Epithelial cell of proximal tubule (primary cell): ENCODE results near the gene WDR45B. TPM values are rescaled to one million over a fixed set of nuclear protein-coding genes. Genes with fewer than 3 reads are reported as not detected.

Experiments used
- DNase-seq: peaks from one replicate; pipeline ENCODE4 v3.0.0-alpha.2; 2011; ENCODE audit warnings: low read depth
- H3K4me3 ChIP-seq: 2 replicates; pipeline ENCODE4 v1.5.1; 2011; ENCODE audit warnings: low read depth, mild to moderate bottlenecking, low read length
- total RNA-seq: library from RNA; depleted of rRNA; stranded (reverse); fragments of >200 nt; gene quantifications from 2 replicates; pipeline ENCODE4 v1.2.3, GENCODE V29; 2015
- TF ChIP-seq, protein P1 (sequence below): conservative IDR thresholded peaks from 2 replicates; pipeline ENCODE4 v1.5.1; 2012; ENCODE audit warnings: low read depth, mild to moderate bottlenecking, low read length

WDR45B gene
- total RNA-seq, 1 donor from 2014 or later = 81.3 TPM

DNA sequence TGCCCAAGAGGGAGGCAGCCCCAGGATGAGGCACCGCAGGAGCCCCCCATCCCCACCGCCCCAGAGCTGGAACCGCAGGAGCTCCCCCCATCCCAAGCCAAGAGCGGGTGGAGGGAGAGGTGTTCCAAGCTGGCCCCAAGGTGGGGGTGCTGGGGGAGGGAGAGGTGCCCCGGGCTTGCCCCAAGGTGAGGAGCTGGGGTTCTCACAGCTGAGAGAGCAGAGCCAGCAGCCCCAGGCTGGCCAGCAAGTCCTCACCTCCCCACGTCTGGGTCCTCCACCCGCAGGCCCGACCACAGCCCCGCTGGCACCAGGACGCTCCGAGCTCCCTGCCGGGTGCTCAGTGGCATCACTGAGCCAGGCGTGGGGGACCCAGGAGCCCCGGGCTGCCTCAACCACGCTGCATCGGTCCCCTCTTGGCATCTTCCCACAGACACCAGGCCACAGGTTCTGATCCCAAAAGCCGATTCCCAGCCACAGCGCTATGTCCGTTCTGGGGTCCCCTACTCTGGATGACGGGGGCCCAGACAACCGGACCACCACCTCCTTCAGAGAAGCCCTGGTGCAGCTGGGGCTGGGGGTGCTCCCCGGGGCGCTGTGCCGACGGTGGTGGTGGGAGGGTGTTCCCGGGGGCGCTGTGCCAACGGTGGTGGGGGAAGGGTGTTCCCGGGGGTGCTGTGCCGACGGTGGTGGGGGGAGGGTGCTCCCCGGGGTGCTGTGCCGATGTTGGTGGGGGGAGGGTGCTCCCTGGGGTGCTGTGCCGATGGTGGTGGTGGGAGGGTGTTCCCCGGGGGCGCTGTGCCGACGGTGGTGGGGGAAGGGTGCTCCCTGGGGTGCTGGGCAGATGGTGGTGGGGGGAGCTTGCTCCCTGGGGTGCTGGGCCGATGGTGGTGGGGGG, 15.4 kb upstream of the WDR45B start:
- H3K4me3 ChIP-seq = no peak overlapping the region
- no peak for DNase-seq
- TF ChIP-seq, protein P1, sequence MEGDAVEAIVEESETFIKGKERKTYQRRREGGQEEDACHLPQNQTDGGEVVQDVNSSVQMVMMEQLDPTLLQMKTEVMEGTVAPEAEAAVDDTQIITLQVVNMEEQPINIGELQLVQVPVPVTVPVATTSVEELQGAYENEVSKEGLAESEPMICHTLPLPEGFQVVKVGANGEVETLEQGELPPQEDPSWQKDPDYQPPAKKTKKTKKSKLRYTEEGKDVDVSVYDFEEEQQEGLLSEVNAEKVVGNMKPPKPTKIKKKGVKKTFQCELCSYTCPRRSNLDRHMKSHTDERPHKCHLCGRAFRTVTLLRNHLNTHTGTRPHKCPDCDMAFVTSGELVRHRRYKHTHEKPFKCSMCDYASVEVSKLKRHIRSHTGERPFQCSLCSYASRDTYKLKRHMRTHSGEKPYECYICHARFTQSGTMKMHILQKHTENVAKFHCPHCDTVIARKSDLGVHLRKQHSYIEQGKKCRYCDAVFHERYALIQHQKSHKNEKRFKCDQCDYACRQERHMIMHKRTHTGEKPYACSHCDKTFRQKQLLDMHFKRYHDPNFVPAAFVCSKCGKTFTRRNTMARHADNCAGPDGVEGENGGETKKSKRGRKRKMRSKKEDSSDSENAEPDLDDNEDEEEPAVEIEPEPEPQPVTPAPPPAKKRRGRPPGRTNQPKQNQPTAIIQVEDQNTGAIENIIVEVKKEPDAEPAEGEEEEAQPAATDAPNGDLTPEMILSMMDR = no peak

DNA sequence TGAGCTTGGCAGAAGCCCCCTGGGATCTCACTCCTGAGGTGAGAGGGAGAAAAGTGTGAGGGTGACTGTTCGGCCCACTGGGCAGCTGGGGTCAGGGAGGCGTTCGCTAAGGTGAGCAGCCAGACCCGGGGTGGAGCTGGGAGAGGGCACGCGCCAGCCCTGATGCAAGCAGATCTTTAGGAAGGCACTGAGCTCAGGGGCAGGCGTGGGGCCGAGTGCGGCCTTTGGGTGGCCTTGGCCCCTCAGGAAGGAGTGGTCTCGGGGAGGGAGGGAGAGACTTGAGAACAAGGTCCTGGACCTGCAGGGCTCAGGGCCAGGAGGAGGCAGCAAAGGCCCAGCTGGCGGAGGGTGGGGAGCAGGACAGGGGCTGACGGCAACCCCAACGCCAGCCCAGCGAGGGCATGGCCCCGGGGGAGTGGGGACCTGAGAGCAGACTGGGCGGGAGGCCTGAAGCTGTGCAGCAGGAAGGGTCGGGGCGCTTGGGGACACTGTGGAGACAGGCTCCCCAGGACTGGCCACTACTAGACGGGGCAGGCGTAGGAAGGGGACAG, 14.5 kb upstream of the WDR45B start:
- TF ChIP-seq, protein P1 = no peak
- no peak overlapping the region for H3K4me3 ChIP-seq
- DNase-seq = no peak

DNA sequence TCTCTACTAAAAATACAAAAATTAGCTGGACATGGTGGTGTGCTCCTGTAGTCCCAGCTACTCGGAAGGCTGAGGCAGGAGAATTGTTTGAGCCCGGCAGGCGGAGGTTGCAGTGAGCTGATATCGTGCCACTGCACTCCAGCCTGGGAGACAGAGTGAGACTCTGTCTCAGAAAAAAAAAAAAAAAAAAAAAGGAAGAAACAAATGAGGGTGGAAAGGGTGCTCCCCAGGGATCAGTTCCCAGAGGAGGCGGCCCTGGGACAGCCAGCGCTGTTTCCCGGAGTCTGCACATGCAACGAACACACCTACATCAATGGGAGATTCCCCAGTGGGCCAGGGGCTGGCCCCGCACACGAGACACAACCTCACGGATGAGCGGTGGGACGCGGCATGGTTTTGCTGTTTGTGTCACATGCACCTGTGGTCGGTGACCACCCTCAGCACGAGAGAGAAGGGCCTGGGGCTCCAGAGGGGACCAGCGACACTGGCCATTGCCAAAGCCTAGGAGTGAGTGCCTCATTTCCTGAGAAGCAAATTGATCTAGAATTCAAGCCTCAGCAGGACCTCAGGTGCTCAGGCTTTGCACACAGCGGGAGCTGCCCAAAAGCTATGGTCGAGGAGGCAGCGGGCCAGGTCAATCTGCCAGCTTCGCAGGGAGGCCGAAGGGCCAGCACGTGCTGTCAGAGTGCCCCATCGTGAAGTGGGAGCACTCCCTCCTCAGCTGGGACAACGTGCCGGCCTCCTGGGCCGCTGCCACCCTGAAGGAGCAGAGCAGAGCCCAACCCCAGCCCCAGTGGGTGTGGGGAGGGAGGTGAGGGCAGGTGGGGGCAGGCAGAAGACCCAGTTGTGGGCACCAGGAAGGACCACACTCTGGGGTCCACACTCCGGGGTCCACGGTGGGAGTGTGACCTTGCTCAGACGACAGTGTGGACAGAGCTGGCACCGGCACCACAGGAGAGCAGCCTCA, 13.8 kb upstream of the WDR45B start:
- no peak for DNase-seq
- no peak overlapping the region for H3K4me3 ChIP-seq
- TF ChIP-seq, protein P1 = no peak

DNA sequence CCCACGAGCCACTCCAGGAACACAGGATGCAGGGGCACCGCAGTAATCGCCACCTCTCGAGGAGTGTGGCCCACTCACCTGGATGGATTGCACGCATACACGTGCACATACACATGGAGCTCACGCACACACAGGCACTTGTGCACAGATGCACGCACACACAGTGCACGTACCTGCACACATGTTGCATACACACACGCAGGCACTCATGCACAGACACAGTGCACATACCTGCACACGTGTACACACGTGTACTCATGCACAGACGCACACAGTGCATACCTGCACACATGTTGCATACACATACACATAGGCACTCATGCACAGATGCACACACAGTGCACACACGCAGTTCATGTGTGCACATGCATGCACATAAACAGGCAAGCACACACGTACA, 11.6 kb upstream of the WDR45B start:
- TF ChIP-seq, protein P1 = no peak

DNA sequence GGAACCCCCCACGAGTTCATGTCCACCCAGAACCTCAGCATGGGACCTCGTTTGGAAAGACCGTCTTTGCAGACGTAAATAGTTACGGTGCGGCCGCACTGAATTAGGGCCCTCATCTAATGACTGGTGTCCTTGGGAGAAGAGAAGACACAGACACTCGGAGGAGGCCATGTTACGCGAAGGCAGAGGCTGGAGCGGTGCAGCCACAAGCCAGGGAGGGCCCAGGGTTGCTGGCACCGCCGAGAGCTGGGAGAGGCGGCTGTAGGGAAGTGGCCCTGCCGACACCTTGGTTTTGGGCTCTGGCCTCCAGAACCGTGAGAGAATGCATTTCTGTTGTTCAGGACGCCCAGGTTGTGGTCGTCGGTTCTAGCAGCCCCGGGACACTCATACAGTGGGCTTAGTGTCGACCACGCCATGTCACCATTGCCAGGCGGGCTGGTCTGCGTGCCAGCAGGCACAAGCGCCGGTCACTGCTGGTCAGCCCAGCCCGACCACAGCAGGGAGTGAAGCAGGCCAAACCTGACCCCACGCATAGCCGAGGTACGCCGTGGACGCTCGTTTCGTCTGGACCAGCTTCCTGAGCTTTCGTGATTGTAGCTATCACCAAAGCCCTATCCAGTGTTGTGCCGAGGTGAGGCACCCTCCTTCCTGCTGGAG, 10.7 kb upstream of the WDR45B start:
- no peak for DNase-seq
- H3K4me3 ChIP-seq = no peak overlapping the region
- TF ChIP-seq, protein P1 = no peak

More for the DNA sequence above, 11.6 kb upstream of the WDR45B start:
- H3K4me3 ChIP-seq = no peak overlapping the region
- no peak for DNase-seq

DNA sequence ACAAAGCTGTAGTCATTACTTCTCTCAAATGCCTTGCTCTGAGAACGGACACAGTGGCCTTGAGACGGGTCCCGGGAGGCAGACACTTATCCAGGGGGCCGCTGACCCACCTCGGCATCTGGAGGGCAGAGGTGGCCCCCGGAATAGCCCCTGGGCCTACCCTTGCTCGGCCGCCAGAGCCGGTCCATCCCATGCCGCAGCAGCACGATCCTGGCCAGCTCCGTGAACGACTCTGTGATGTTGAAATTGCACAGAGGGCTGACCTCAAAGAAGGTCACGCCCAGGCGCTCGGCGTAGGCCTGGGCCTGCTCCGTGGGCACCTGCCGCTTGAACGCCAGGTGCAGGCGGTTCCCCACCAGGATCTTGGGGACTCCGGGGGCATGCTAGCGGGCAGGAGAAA, 10.1 kb upstream of the WDR45B start:
- H3K4me3 ChIP-seq = no peak overlapping the region
- no peak for DNase-seq
- TF ChIP-seq, protein P1 = no peak
